GM21381 (cell line): ENCODE measurements around the gene KCND2.

Source experiments
- ATAC-seq: cut with Tn5 transposase; IDR thresholded peaks from one replicate; pipeline ENCODE4 v1.9.1; 2021; ENCODE audit warnings: mild to moderate bottlenecking, moderate library complexity; ENCODE audit not compliant: unreplicated experiment

Gene KCND2

GRCh38 chr7:120794106-120794729 lies 521.2 kb downstream of the KCND2 start:
- ATAC-seq: no peak

DNA sequence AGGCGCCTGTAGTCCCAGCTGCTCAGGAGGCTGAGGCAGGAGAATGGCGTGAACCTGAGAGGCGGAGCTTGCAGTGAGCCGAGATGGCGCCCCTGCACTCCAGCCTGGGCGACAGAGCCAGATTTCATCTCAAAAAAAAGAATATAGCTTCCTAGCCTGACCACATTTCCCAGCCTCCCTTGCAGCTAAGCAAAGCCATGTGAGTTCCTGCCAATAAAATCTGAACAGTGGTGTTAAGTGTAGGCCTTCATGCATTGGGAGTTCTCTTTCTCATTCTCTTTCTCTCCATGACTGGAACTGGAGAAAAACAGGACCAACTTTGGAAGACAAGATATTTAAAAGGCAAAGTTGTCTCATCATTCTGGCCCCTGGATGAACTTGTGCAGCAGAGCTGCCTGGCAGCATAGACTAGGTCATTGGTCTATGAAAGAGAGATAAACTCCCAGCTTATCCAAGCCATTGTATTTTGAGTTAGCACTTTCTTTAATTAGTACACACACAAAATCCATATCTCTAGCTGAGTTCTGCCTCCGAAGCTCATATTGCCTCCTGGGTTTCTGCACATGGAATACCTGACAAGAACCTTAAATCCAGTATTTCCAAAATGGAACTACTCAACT lies 524.2 kb downstream of the KCND2 start:
- no peak for ATAC-seq

DNA sequence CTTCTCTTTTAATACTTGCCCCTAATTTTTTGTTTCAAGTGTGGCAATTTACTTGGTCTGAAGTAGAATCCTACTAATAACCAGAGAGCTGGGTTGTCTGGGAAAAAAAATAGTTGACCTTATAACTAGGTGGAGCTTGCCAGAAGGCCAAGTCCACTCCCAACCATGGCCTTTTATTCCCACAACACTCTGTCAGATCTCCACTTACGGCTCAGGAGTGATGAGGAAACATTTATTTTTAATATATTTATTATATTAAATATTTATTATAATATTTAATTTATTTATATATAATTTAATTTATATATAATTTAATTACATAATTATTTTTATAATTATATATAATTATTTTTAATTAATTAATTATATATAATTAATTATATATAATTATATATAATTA lies 526.2 kb downstream of the KCND2 start:
- ATAC-seq: no peak
